Neural progenitor cell (in vitro differentiated cells): Measurements from ENCODE around the gene SLC38A1.

Experiments
- EZH2 ChIP-seq: fragments of 200-600 bp; sonication (generic); IDR thresholded peaks from 2 replicates; pipeline ENCODE4 v1.6.1; 2017; ENCODE audit warnings: antibody characterized with exemption, mild to moderate bottlenecking, moderate library complexity
- TF ChIP-seq, protein P1 (sequence below): fragments of 200-600 bp; sonication (generic); IDR thresholded peaks from 2 replicates; pipeline ENCODE4 v1.5.1; 2017; ENCODE audit warnings: antibody characterized with exemption, mild to moderate bottlenecking

DNA sequence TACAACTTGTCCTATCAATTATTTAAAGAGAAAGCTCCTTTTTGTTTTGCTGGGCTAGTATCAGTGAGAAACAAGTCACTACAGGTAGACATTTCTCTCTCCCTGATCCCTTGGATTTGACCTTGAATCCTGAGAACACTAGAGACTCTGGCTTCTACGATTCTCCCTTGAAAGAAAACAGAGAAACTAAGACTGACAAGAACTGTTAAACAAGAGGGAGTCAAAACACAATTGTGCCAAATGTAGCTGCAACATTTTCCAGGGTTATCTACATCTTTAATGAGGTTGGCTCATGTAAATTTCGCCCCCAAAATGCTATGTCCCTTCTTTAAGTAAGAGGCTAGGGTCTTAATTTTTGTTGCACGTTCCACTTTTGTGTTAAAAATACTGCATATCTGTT lies 62.4 kb downstream of the SLC38A1 start:
- TF ChIP-seq, protein P1, sequence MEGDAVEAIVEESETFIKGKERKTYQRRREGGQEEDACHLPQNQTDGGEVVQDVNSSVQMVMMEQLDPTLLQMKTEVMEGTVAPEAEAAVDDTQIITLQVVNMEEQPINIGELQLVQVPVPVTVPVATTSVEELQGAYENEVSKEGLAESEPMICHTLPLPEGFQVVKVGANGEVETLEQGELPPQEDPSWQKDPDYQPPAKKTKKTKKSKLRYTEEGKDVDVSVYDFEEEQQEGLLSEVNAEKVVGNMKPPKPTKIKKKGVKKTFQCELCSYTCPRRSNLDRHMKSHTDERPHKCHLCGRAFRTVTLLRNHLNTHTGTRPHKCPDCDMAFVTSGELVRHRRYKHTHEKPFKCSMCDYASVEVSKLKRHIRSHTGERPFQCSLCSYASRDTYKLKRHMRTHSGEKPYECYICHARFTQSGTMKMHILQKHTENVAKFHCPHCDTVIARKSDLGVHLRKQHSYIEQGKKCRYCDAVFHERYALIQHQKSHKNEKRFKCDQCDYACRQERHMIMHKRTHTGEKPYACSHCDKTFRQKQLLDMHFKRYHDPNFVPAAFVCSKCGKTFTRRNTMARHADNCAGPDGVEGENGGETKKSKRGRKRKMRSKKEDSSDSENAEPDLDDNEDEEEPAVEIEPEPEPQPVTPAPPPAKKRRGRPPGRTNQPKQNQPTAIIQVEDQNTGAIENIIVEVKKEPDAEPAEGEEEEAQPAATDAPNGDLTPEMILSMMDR: no peak
- TF ChIP-seq EZH2: no peak
